ENCODE data around the gene HMHB1.
A peak's percentile ranks its signal among the peaks of the same experiment; 100 is the strongest.
"Not testable (repeated sequence)": the region's sequence is repeated elsewhere in the genome, so short reads cannot be mapped to it uniquely, and the experiment has no call there.

The HMHB1 gene

DNA sequence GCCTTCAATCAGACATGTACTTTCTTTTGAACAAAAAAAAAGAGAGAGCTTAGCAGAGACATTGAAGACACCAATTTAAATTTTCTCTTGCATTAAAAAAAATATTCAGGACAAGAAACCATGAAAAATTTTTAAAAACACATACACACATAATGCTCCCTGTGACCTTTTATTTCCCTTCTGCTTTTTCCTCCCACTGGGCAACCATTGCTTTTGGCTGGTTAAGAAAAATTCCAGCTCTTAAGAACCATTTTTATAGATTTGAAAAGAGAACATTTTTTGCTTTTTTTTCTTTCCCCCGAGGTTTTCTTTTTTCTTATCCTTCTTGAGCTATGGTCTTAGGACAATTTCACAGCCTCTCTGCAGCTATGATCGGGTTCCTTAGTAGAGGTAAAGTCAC lies 6.1 kb upstream of the HMHB1 start:
- no peak for DNase-seq

DNA sequence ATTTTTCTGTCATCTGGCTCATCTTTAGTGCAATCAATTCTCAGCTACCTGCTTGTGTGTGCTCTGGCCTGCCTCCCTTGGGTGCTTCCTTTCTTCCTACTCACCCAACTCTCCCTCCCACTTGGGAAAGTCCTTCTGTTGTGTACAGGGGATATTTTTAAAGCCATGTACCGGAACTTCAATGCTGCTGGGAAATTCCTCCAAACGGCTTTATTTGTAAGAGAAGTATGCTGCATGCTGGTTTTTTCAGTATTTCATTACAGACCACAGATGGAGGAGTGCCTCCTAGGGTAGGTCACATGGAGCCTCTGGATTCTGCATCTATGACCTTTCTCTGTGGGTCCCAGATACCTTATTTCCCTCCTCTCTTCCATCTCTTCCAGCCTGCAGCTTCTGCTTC lies 5.4 kb upstream of the HMHB1 start:
- no peak for DNase-seq

DNA sequence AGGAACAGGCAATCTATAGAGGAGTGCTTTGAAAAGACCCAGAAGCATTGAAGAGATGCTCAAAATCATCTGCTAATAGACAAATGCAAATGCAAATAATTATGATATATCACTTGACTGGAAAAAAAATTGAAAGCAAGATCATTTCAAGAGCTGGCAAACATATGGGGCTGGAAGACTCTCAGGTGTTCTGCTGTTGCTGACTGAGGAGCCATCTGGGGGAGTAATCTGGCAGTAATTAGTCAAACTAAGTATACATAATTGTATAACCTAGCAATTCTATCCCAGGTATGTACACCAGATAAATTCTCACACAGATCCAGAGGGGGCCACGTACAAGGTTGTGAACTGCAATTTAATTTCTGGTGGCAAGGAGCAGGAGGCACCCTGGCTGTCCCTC lies 4.6 kb upstream of the HMHB1 start:
- DNase-seq, result no peak

DNA sequence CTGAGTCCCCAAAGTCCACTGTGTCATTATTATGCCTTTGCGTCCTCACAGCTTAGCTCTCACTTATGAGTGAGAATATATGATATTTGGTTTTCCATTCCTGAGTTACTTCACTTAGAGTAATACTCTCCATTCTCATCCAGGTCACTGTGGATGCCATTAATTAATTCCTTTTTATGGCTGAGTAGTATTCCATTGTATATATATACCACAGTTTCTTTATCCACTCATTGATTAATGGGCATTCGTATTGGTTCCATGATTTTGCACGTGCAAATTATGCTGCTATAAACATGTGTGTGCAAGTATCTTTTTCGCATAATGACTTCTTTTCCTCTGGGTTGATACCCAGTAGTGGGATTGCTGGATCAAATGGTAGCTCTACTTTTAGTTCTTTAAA lies 4.4 kb downstream of the HMHB1 start:
- not testable (repeated sequence) for DNase-seq

DNA sequence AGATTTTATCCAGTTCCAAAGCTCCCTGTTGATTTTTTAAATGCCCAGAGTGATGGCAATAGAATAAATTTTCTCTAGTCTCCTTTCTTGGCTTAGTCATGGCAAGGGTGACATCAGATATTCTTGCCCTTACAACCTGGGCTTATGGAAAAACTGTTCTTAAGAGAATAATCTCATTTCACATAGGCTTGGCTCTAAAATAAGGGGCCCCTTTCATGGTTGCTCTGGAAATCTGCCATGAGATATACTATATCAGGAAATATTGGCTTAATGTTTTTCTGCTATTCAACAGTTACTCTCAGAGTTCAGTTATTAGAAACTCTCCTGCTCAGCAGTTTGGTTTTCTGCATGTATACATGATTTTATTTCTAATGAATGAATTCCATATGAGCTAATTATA lies 7.8 kb downstream of the HMHB1 start:
- DNase-seq, result no peak

DNA sequence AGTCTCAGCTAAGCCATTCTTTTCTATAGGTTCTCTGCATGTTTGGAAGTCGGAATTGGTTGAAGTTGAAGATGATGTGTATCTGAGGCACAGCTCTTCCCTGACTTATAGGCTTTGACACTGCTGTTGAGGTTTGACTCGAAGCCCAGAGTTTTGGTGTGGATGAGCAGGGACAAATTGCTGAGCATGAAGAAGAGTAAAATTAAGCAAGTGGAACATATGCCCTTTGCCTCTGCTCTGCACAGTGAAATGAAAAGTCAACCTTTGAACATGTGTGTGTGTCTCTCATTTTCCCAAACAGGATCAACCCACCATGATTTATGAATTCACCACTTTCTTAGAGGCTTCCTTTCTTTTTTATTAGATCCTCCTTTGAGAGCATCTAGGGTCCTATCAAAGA lies 8.5 kb downstream of the HMHB1 start:
- DNase-seq, result no peak

DNA sequence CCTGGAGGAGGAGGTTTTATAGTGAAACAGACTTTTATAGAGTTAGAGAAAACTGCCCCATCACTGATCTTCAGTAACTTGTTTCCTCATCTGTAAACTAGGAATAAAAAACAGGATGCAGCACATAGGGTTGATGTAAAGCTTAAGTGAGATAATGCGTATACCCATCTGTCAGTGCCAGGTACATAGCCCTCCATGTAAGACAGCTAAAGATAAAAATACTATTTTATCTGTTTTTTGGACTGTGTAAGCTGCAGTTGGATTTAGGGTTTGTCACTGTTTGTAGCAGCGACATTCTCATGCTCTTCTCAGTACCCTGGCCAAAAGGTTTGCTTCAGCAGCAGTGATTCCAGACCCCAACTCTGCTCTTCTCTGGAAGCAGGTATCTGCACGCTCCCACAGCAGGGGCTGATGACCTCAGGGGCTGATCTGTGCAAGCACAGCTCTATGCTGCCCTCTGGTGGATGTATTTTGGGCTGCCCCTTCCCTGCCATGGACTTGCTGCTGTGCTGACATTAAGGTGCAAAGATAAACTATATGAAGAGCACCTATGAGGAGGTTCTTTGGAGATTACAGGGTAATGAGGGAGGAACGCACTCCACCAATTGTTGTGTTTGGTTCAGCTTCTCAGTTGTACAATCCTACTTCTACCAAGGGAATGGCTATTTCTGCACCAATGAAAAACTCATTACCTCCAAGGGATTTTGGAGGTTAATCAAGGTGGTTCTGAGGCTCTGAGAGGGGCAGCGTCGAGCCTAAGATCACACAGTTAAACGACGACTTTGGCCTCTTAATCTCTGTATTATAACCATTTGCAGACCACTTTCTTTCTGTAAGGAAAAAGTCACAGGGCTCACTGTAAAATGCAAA lies 13.1 kb downstream of the HMHB1 start:
- peak; percentile 33 for DNase-seq

DNA sequence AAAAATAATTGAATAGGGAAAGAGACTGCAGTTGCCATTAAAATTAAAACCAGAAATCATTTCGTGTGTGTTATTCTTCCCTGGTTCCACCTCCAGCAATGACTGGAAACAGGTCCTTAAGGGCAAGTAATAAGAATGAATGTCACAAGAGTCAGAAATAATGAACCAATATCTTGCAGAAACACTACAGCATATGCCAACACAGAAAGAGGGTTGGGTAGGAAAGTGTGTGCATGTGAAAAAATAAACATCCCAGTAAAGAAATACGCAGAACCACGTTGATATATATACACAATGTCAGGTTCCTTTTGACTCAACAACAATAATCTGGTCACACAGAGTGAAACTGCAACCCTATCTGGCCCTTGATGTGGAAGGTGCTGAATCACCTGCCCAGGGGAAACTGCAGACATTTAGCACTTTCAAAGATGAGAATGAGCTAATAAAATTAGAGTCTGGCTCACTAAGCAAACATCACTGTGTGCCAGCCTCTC lies 15.0 kb downstream of the HMHB1 start:
- DNase-seq, result peak; percentile 25

DNA sequence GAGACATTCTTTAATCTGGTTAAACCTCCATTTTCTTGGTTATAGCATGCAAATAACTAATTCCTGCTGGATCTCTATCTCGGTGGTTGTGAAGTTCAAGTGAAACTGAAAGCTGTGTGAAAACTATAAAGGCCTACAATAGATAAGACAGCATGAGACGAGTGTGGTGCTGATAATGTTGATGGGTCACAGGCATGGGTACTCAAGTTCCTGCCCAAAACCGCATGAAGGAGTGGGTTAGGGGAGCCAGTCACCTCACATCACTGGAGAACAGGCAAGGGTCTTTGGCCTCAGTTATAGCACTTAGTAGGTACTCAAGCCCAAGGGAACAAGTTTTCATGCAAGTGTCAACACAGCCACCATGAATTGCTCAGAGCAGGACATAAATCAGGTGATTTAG lies 16.7 kb downstream of the HMHB1 start:
- no peak for DNase-seq

DNA sequence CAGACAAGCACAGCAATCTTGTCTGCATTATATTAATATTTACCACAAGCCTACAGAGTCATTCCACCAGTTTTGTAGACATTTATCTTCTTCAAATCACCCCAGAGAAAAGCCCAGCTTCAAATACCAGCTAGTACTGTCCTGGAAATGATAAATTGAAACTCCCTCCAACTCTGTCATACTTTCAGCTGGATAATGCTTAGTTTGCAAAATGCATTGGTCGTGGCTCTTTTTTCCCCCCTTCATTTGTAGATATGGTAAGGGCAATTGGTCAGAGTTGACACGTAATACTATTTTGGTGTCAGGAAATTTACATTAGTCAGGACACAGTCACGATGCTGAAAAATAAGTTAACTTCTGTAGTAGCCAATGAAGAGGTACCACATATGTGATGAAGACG lies 21.2 kb downstream of the HMHB1 start:
- DNase-seq, result no peak

DNA sequence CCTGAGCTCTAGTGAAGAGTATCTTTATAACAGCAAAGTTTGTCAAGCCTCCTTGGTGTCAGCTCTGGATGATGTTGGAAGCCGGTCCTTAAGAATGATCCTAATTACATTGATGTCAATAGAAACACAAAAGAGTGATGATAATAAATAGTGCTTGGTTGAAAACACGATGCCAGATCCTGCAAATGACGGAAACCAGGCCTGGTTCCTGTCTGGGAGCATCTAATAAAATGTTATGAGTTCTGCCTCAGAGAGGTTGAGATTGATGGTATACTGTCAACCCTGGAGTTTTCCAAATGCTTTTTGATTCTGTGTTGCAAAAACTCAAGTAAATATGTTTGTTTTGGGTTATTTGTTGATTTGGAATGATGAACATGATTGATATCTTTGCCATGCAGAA lies 23.3 kb downstream of the HMHB1 start:
- no peak for DNase-seq

DNA sequence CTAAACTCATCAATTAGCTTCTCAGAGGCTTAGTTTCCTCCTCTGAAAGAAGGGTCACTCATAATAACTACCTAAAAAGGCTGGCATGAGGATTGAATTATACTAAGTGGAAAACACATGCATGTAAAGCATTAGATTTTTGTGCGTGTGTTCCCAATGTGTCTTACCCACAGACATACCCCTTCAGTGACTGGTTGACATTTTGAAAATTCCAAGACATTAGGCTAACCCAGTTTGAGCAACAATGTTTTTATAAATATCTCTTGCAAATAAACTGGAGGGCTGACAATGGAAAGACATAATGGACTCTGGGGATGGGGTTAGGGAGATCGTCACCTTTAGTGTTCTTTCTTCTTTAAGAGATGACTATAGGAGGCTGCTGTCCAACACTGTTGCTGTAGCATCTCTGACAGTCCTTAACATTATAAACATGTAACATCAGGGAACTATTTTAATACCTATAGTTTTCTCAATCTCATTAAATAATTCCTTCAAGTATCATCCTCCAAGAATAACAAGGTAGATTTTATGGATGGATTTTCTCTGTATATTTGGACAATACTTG lies 24.3 kb downstream of the HMHB1 start:
- no peak for DNase-seq

DNA sequence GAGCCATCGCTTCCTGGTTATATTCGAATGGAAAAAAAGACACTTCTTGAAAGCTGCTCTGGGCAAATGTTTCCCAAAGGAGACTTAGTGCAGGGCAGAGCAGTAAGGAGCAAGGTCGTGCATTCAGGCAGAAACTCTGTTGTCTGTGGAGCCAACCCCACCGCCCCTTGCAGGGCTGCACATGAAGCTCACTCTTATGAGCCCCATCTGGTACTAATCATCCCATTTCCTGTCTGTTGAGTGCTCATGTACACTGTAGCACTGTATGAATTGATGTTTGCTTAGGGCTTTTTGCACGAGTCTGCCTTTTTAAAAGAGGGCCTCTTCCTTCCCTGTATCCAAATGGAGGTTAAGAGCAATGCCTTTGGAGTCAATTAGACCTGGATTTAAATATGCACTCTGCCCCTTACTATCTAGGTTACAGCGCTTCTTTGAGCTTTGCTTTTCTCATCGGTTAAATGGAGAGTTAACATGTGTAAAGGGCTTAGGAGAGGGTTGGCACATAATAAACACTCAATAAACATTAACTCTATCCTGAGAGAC lies 25.4 kb downstream of the HMHB1 start:
- DNase-seq, result no peak

DNA sequence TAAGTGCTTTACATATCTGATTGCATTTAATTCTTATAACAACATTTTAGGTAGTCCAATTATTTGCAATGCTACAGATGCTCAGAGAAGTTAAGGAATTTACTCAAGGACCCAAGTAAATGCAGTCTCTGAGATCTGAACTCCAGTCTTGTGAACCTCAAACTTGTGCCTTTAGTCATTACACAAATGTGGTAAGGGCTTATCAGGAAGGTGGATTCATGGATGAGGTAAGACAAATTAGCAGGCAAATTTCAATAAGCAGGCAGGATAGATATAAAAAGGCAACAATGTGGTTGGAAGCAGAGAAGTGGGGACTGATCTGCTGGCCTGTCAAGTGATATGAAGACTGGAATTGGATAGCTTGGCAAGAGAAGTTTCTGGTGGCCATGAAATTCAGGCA lies 29.5 kb downstream of the HMHB1 start:
- DNase-seq, result no peak

DNA sequence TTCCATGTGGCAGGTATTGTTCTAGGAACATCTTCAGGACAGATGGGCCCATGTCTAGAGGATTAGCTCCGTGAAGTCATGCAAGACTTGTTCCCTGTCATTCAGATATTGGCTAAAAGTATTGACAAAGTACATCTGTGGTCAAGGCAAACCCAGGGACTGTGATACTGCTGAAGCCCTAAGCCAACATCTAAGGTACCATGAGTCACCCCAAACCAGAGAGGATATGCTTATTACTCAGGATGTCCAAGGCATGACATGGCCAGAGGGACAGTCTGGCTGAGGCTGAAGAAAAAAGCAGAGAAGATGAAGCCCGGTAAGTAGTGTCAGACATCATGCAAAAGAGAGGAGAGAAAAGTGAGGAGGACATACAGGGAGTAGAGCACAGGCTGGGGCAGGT lies 31.0 kb downstream of the HMHB1 start:
- DNase-seq, result no peak

DNA sequence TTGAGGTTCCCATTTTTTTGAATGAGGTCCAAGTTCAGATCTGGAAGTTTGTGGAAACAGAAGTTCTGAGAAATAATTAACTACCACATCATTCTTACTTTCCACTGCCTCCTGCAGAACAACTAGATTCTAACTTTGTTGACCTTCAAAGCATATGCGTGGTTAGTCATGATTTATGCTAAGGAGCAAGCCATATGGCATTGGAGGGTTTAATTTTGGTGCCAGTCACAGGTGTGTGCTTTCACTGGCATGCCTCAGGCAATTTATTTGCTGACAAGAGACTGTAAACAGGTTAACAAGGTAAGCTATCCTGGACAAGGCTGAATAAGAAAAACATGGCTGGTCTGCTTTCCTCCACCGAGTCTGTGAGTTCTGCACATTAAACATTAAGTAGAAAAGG lies 31.5 kb downstream of the HMHB1 start:
- DNase-seq, result no peak

DNA sequence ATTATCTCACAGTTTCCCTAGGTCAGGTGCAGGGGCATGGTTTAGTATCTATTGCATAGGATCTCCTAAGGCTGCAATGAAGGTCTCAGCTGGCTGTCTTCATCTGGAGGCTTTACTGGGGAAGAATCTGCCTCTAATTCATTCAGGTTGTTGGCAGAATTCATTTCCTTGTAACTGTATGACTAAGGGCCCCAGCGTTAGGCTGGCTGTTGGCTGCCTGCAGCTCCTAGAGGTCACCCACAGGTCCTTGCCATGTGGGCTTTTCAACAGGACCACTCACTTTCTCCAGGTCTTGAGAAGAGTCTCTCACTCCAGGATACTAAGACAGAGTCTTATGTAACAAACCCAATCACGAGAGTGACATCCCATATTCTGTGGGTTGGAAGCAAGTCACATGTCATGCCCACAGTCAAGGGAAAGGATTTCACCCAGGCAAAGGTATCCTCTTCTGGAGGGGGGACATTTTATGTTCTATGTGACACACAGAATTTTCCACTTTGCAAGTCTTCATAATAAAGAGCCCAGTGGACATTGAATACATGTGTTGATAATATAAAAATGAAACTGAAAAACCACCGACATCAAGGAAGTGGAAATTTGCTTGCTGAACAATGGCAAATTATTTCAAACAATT lies 38.2 kb downstream of the HMHB1 start:
- no peak for DNase-seq

DNA sequence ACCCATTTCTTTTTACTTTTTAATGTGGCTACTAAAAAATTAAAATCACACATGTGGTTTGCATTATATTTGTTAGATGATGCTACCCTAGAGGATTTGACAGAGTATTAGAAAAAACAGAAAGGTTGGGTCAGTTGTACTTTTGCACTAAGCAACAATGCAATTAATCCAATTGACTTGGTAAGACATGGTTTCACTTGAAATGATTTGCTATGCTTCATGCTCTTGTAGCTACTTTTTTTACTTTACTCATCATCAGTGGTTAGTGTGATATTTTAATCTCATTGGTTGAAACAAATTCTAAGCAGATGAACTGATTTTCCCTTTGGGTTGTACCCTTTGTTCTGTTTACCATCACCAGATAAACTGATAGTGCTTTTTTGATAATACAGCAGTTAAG lies 39.4 kb downstream of the HMHB1 start:
- no peak for DNase-seq

DNA sequence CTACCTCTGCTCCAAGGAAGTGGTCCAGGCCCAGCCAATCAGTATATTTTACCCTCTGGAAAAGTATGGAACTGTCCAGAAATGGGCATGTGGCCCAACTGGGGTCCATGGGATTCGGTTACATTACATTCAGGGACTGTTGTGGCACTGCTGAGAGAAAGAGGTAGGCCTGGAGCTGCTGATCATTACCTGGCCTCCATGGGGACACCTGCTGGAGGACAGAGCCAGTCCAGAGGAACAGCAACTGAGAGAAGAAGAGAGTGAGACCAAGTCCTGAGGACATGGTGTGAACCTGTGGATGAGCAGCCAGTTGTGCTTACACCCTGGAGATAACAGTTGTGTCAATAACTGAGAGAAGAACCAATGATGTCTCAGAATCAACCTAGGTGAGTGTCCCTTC lies 48.2 kb downstream of the HMHB1 start:
- no peak for DNase-seq

DNA sequence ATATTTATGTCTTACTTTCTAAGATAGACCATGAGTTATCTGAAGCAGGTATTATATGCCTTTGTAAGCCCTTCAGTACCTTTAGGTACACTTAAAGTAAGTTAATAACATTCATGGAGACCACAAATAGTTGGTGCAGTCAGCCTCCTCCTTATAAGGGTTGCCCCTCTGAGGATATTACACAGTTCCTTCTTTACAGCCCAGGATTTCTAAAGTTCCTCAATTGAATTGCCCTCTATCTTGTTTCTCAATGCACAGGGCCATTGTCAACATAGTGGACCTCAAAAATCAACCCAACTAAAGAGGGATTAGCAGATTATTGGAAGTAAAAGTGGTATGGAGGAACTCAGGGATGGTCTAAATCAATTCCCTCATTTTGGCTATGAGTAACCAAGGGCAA lies 50.3 kb downstream of the HMHB1 start:
- DNase-seq, result no peak

DNA sequence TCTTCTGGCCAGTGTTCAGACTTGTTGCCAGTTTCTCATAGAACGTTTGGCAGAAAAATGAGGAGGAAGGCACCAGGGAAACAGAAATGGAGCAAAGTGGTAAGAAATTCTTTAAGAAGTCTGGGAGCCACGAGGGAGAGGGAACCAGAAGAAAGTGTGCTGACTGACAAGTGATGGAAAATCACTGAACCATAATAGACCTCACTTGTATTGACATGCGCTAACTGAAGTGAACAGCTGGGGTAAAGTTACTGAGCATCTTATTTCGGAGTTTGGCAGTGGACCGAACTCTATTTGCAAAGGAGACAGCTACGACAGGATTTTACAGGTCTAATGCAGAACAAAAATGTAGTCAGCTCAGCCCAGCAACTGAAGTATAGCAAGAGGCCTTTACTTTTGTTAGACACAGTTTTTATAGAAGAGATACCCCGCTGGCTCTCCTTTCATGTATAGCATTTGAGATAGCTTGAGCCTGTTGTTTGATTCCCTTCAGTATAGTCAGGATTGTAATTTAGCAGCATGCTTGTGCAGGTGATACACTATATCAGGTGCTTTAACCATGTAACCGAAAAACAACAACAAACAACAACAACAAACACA lies 53.6 kb downstream of the HMHB1 start:
- peak; percentile 47 for DNase-seq
